HL-60/S4 treated with phorbol 12-myristate 13-acetate at 8.2 ng/mL for 4 days and 3 days (cell line): ENCODE data around the gene PIP5K1B.

Source experiments
- in situ Hi-C: fragments of 300-500 bp; cut with MboI; formaldehyde crosslinking; loops from 2 replicates; pipeline ENCODE4 v1.15.0; 2022; ENCODE audit warnings: low sequenced_read_pairs

Gene PIP5K1B

DNA sequence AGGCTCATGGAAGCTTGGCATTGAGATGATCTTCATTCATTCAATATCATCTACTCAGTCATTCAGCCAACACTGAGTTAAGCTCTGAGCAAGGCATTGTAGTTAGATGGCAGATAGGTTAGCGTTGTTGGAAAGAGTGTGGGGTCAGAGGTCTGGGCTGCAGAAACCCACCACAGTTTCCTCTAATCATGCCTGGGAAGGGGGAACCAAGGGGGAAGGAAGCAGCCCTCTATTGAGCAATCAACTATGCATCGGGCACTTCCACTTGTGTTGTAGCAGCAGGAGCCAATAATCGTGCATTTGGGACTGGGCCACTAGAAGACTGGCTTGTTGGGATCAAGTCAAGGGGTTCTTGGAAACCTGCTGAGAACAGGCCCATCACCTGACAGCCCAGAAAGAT lies 139.1 kb downstream of the PIP5K1B start:
- in situ Hi-C loops, result no loop called here

DNA sequence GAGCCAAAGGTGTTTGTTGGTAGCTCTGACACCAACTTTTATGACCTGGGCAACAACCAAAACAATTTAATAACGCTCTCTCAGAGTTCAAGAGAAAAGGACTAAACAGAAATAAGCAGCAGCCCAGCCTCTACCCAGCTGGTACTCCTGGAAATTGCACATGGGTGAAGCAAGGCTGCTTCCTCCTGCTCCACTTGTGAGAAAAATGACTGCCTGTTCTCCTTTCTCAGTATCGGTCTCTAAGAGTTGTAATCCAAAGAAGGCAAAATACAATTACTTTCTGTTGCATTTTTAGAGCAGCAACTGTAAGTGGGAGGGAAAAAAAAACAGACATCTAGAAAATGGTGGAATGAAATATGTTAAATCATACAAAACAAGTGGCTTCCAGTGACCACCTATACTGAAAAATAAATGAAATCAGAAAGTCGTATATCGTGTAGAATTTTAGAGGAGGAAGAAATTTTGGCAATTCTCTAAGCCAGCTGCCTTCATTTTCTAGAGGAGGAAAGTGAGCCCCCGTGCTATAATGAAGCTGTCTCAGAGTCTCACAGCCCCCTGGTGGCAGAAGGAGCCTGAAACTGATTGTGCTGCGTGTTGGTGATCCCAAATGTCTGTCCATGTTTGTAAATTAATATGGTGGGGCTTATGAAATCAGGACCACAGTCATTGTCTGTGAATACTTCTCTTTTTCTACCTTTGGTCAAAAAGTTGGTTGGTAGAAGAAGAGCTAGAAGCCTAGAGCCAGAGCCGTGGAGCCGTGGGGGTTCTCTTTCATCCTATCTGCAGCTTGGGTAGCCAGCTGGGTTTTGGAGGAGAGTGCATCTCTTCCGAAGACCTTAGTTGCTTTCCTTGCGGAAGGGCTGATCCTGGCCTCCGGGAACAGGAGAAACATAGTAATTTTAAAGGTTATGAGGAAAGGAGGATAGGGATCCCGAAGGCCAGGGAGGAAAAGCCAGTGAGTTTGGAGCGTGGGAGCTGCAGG lies 139.9 kb downstream of the PIP5K1B start:
- in situ Hi-C loops, result no loop called here

DNA sequence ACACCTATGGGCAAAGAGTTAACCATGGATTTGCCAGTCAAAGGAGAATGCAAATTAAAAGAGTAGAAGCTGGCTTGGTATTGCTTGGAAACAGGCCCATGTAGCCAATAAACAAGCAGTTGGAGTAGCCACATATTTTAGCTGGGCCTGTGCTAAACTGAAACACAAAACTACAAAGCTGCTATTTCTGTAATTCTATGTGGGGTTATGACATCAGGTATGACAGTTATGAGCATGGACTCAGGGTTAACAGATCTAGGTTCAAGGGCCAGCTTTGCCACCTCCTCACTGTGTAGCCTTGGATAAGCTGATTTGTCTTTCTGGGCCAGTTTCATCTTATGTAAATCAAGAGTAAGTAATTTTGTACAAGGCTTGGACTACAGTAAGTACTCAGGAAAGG lies 142.7 kb downstream of the PIP5K1B start:
- in situ Hi-C loops, result no loop called here

DNA sequence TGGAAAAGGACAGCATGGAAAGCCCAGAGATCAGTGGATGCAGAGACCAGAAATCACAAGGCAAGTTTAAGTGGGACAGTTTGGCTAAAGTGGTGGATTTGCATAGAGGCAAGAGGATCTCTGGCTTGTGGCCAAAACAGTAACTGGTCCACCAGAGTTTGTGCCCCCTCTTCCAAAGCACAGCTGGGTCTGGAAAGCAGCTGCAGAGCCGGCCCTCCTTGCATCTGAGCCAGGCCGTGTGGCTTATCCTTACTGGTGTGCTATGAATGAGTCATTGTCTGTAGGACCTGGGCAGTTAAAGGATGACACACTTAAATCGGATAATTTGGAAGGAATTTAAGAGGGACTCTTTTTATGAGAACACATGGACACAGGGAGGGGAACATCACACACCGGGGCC lies 146.6 kb downstream of the PIP5K1B start:
- in situ Hi-C loops, result no loop called here

DNA sequence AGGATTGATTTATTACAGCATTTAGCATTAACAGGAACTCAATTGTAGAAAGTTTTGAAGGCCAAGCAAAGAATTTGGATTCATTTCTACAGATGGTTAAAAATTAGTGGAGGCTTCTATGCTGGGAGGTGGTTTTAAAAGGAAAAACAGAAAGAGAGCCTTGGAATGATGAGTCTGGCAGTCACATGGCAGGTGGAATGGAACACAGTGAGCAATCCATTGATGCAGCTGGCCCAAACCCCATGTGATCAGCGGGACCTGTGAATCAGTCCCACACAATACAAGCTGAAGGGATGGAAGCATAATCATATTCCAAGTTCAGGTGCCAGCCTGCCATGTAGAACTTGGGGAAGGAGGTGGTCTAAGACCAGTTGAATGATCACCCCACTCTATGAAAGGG lies 147.9 kb downstream of the PIP5K1B start:
- in situ Hi-C loops, result no loop called here

DNA sequence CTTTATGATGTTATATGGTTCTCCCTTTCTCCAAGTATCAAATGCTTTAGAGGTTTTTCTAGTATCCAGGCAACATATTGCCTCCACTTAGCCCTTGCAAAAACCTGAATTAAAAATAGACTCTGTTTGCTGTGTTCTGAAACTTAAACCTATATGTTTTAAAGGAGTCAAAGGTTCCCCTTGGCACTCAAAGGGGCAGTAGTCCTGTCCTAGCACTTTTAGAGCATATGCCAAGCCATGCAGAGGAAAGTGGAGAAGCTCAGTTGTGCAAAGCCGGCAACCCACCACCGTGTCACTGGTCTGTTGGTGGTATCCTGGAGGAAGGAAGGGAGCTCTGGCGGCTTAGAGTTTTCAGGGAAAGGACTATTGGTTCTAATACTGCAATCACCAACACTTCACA lies 154.3 kb downstream of the PIP5K1B start:
- in situ Hi-C loops, result no loop called here

DNA sequence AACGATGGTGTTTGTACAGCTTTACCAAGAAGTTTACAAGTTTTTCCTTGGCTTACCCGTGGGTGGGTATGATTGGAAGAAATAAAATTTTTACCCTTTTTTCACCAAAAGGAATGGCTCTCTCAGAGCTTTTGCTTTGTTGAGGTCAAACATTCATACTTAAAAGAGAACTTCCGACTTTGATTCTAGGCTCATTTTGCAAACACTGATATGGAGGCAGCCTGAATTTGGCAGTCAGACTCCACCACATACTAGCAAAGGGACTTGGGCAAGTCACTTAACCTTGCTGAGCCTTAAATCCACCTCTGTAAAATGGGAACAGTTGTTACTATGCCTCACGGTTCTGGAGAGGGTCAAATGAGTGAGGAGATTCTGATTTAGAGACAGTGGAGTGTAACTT lies 155.4 kb downstream of the PIP5K1B start:
- in situ Hi-C loops, result no loop called here

DNA sequence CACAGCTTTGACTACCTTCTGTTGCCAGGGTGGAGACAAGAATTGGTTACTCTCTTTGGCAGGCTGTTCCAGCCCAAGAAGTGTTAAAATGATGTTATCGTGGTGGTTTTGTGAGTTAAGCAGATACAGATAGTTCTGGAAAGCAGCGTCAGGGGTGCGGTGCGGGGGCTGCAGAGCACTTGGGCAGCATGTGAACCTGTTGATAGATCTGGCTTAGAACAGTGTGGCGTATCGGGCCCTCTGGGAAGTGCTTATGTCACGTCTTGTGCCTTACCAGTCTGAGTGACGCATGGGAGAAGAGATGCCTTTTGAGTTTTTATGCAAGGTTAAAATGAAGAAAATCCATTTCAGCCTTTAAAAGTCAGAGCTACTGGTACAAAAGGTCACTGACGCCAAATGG lies 156.4 kb downstream of the PIP5K1B start:
- in situ Hi-C loops, result no loop called here

DNA sequence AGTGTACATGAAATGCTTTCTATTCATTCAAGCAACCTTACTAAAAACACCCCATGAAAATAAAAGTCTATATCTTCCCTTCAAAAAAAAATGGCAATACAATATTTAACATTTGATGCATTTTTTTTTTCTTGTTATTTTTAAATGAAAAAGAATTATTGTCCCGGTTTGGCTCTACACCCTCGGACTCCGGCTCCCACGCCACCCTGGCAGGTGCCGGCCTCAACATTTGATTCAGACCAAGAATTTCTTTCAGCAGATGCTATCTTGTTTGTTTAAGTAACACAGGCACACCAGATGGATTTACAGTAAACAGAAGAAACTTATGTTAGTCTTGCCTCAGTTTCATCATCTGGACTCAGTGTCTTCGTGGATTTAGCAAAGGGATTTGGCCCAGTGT lies 162.0 kb downstream of the PIP5K1B start:
- in situ Hi-C loops, result no loop called here

DNA sequence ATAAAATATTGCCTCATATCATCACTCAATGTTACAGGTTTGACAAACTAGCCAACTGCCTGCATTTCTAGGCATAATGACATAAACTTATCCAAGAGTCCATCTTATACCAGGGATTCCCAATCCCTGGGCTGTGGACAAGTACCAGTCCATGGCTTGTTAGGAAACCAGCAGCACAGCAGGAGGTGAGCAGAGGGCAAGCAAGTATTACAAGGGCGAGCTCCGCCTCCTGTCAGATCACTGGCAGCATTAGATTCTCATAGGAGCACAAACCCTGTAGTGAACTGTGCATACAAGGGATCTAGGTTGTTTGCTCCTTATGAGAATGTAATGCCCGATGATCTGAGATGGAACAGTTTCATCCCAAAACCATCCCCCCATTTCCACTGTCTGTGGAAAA lies 164.0 kb downstream of the PIP5K1B start:
- in situ Hi-C loops, result no loop called here

DNA sequence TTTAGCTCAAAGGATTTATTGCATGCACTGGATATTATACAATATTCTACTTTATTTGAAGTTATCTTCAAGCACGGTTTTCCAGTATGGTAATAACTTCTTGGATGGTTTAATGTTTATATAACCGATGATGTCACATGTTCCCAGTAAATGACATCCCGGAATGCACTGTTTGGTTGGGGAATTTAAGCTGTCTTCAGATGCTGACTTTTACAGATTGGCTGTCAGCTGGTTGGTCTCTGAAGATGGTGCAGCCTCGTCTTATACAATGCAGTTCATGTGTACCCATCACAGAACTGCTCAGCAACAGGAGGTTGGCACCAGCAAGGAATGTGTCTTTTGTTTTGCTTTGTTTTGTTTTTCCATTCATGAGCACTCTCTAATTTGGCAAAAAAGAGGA lies 165.0 kb downstream of the PIP5K1B start:
- in situ Hi-C loops, result no loop called here

DNA sequence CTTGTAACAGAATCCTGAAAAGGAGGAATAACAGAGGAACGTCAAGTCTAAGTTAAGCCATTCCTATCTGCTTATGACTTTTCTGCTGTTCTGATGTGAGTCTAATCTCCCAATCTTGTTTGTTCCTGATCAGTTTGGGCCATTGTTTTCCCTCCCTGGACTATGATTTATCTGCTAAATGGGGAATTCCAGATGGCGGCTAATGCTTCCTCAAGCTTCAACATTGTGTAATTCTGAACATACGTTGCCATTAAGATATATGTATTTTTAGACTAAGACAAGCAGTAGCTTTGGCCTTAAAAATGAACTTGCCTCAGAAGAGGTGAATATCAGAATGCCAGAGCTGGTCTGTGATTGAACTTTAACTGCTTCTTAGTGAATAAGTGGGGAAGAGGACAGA lies 166.2 kb downstream of the PIP5K1B start:
- in situ Hi-C loops, result no loop called here

DNA sequence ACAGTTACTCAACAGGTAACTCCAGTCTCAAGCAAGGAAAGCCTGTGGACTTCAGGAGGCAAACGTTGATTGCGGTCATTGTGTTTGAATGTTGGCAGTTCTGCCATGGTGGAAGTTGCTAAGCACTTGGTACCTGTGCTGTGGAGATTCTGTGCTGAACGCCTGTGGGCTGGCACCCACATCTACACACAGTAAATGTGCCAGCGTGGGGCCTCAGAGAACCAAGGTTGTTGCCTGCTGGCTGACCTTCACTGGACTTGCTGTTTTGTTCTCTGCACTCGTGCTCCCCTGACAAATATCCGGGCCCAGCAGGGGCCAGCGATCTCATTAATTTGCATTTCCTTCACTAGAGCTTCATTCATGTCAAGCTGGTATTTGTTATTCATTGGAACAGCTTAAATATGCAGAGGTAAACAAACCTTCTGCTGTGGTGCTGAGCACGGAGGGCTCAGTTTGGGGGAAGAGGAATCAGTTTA lies 167.0 kb downstream of the PIP5K1B start:
- in situ Hi-C loops, result no loop called here

DNA sequence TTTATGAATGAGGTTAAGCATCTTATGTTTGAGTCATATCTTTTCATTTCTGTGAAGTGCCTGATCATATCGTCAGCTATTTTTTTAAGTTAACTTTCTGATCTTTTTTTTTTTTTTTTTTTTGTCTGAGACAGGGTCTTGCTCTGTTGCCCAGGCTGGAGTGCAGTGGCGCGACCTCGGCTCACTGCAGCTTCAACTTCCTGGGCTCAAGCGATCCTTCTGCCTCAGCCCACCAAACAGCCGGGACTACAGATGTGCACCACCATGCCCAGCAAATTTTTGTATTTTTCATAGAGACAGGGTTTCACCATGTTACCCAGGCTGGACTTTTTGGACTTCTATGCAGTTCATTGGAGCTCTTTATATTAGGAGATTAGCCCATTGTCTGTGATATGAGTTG lies 168.1 kb downstream of the PIP5K1B start:
- in situ Hi-C loops, result no loop called here

DNA sequence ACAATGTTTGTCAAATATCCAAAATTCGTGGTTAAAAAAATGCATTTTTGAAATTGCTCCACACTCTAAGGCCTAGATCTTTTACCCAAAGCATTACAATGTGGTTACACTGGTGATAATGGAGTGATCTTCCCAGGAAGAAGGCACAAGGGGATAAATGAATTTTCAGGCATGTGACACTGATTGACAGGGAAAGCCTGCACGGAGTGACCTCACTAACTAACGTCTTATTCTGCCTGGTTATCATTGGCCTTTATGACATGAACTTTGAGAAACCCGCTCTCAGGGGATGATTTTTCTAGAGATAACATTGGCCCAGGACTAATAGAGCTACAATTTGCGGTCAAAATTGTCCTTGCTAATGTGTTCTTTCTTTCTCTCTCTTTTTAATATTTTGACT lies 171.2 kb downstream of the PIP5K1B start:
- in situ Hi-C loops, result no loop called here

DNA sequence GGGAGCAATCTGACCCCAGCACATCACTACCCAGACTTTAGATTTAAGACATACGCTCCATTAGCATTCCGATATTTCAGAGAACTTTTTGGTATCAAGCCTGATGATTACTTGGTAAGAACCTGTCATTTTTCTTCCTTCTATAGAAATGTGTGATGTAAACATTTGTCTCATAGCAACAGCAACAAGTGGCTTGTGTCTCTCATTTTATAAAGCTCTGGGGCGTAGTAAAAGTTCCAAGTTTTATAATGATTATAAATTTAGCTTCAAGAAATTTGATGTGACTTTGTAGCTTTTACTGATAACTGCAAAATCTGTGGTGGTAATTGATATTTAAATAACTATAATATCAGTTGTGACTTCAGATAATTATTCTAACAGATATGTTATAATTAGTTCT lies 171.6 kb downstream of the PIP5K1B start:
- in situ Hi-C loops, result no loop called here

DNA sequence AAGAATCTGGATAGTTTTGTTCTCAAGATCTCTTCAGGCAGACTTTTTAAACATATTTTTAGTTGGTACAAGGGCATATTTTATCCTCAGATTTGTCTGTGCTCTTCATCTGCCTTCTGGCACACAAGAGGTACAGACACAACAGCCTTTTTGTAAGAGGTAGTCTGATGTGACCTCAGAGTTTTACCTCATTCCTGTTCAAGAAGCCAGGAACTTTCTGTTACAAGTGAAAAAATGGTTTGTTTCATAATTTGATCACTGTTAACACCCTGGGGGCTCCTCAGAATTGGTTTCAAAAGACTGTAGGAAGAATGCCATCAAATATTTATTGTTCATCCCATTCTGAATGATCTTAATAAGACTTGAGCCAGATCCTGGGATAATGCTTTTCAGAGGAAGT lies 172.2 kb downstream of the PIP5K1B start:
- in situ Hi-C loops, result no loop called here

DNA sequence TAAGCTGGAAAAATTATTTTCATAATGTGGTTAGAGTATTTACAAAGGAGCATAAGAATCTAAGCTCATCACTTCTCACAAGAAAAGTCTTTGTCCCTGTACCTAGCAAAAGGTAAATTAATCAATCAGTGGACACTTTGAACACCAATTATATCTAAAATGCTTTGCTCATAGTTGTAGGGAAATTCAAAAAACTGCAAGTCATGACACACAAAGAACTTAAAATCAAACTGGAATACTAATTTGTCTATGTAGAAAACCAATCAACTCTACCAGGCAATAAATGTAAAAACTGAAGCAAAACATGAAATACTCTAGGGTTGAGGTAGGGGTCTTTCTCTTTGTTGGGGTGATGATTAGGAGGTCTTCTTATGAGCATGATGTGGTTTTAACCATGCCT lies 173.4 kb downstream of the PIP5K1B start:
- in situ Hi-C loops, result no loop called here

DNA sequence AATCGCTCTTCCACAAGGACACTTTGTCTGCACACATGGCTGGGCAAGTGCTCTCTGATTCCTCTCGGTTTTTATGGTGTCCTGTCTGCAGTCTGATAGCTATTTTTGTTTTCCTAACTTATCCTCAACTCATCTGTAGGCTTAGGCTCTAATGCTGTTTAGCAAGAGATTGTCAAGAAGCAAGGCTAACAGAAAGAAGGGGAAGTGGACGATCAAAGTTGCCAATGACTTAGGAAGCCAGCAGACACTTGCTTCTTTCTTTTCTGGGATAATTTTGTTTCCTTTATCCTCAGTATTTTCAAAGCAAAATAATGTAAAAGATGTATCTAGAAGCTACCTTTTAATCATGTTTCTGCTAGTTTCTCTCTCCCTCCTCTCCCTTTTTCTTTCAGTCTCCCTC lies 178.2 kb downstream of the PIP5K1B start:
- in situ Hi-C loops, result no loop called here

DNA sequence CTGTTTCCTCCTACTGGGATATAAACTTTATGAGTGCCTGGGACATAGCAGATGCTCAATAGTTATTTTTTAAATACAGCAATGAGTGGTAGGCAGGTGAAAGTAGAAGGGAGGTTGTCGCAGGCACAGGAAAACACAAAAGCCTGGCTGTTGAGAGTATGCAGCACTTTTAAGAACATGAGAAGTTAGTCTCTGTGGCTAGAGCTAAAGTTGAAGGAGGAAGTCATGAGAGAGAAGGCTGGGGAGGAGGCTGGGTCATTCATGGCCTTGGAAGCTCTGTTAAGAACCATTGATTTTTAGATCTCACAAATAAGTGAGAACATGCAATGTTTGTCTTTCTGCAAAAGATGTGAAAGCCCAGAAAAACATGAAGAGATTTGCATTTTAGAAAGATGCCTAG lies 182.2 kb downstream of the PIP5K1B start:
- in situ Hi-C loops, result no loop called here

DNA sequence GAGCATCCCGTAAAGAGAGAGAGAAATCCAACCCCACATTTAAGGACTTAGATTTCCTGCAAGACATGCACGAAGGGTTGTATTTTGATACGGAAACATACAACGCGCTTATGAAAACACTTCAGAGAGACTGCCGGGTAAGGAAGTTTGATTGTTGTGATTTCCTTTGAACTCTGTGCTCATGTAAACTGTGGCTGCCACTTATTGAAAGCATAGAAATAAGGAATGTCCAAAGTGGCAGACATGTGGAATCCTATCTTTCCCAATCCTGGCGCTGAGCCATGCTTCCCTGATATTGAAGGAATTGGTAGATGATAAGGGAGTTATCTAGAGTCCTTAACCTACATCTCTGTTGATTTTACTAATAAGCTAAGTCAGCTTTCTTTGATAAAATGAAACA lies 189.5 kb downstream of the PIP5K1B start:
- in situ Hi-C loops, result no loop called here

DNA sequence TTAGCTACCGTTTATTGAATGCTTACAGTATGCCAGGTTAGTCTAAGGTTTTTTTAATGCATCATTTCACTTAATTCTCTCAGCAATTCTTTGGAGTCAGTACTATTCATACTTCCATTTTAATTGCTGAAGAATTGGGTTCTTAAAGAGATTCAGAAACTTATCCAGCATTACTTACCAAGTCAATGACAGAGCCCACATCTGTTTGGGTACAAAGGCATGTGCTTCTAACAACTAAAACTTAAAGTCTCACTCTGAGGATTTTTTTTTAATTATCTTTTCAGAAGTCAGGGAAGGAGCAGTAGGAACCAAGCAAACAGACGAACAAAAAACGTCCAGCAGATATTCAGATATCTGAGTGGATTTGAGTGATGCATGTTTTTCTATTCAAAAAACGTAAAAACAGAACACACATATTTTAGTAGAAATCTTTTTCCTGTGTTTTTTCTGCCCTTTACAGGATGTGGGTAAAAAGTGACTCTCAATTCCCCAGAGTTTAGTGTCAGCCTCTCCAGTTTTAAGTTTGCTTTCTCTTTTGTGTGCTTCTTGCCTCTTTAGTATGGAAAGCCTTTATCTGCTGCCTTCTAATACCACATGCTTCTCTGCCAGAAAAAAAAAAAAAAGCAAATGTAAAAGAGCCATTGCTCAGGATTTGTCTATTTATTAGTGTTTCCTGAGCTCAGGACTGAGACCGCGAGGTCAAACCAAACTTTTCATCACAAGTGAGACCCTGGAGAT lies 190.9 kb downstream of the PIP5K1B start:
- in situ Hi-C loops, result no loop called here
